Endothelial cell of umbilical vein (primary cell): ENCODE results near the gene DLEC1.

Experiments
- CTCF ChIP-seq, 2 donors: IDR thresholded peaks; 1 replicate in 1 of 2; 2 replicates in 1 of 2; pipeline ENCODE4 v1.5.1; 2011; ENCODE audit warnings: low read length in 2 of 2, mild to moderate bottlenecking in 2 of 2, moderate library complexity in 2 of 2, control low read depth in 1 of 2, inconsistent platforms in 1 of 2, low read depth in 1 of 2; ENCODE audit not compliant: insufficient read depth in 1 of 2; ENCODE audit errors: extremely low read depth in 1 of 2
- EZH2 ChIP-seq: IDR thresholded peaks from 2 replicates; pipeline ENCODE4 v1.6.1; 2012; ENCODE audit warnings: borderline replicate concordance, low read depth, mild to moderate bottlenecking, moderate library complexity, low read length, inconsistent platforms; ENCODE audit not compliant: severe bottlenecking
- FOS ChIP-seq: IDR thresholded peaks from 2 replicates; pipeline ENCODE4 v1.6.1; 2011; ENCODE audit warnings: mild to moderate bottlenecking, low read length, moderate library complexity, borderline replicate concordance; ENCODE audit not compliant: insufficient read depth
- GATA2 ChIP-seq: IDR thresholded peaks from 2 replicates; pipeline ENCODE4 v1.7.0; 2011; ENCODE audit warnings: low read depth, mild to moderate bottlenecking, moderate library complexity, mixed read lengths, low read length; ENCODE audit not compliant: insufficient read length, insufficient read depth
- MAX ChIP-seq: IDR thresholded peaks from 2 replicates; pipeline ENCODE4 v1.6.1; 2011; ENCODE audit not compliant: insufficient read depth, insufficient read length
- MYC ChIP-seq: IDR thresholded peaks from one replicate; pipeline ENCODE4 v1.6.1; 2011; ENCODE audit warnings: mild to moderate bottlenecking, low read depth, low read length
- POLR2A ChIP-seq: IDR thresholded peaks from 2 replicates; pipeline ENCODE4 v1.6.1; 2012; ENCODE audit warnings: low read depth, mild to moderate bottlenecking, control low read depth, low read length
- POLR2AphosphoS5 ChIP-seq: IDR thresholded peaks from 2 replicates; pipeline ENCODE4 v1.6.1; 2012; ENCODE audit warnings: low read depth, mild to moderate bottlenecking, control low read depth, low read length, moderate library complexity; ENCODE audit not compliant: insufficient read depth

- TF ChIP-seq CTCF (IDR thresholded peaks at IDR 0.05; ENCODE audit: extremely low read depth in 1 of 2, insufficient read depth in 1 of 2, low read depth in 1 of 2, low read length in 2 of 2): no peak
- no peak for TF ChIP-seq MAX
- no peak for TF ChIP-seq POLR2A
- TF ChIP-seq GATA2: no peak
- no peak for TF ChIP-seq EZH2
- no peak for TF ChIP-seq MYC
- TF ChIP-seq POLR2AphosphoS5: no peak
- no peak for TF ChIP-seq FOS
Observed at GRCh38 chr3:38026856-38027255, 12.2 kb upstream of the DLEC1 start.
